Kidney (tissue), 14 donors: ENCODE results near the gene PRAC1. TPM values are rescaled to one million over a fixed set of nuclear protein-coding genes. Genes with fewer than 3 reads are reported as not detected.

Experiments
- DNase-seq, 5 donors: peaks; one replicate each; pipeline ENCODE4 v3.0.0-alpha.2; 2013 to 2020
- FAIRE-seq: peaks from 2 replicates; lab custom pipeline; 2012; peaks lifted over from hg19 to GRCh38; lab: Jason Lieb, UNC
- H3K27ac ChIP-seq, 2 donors: one replicate each; pipeline ENCODE4 v1.7.0; 2013; ENCODE audit warnings: low read depth in 2 of 2, low read length in 2 of 2, inconsistent platforms in 1 of 2
- H3K27me3 ChIP-seq: one replicate; pipeline ENCODE4 v1.7.1; 2013; ENCODE audit warnings: low read length, inconsistent platforms; ENCODE audit not compliant: control insufficient read depth, insufficient read depth
- H3K36me3 ChIP-seq, 3 donors: one replicate each; pipeline versions ENCODE4 v1.7.0 to v1.7.1; 2013; ENCODE audit warnings: low read length in 3 of 3, control low read depth in 1 of 3, inconsistent platforms in 1 of 3; ENCODE audit not compliant: insufficient read depth in 3 of 3, control insufficient read depth in 2 of 3
- H3K4me1 ChIP-seq, 3 donors: one replicate each; pipeline versions ENCODE4 v1.7.0 to v1.7.1; 2013; ENCODE audit warnings: low read length in 3 of 3, inconsistent platforms in 1 of 3, low read depth in 1 of 3; ENCODE audit not compliant: control insufficient read depth in 2 of 3, insufficient read depth in 2 of 3
- H3K4me3 ChIP-seq, 3 donors: one replicate each; pipeline versions ENCODE4 v1.7.0 to v1.8.1; 2013; ENCODE audit warnings: low read length in 3 of 3, control low read depth in 1 of 3, inconsistent platforms in 1 of 3
- H3K9ac ChIP-seq, 3 donors: one replicate each; pipeline versions ENCODE4 v1.7.0 to v1.7.1; 2013; ENCODE audit warnings: low read length in 3 of 3, control low read depth in 1 of 3, inconsistent platforms in 1 of 3
- H3K9me3 ChIP-seq, 3 donors: one replicate each; pipeline versions ENCODE4 v1.7.0 to v1.7.1; 2013; ENCODE audit warnings: low read length in 3 of 3, control low read depth in 1 of 3, inconsistent platforms in 1 of 3; ENCODE audit not compliant: control insufficient read depth in 2 of 3, insufficient read depth in 1 of 3
- CTCF ChIP-seq: IDR thresholded peaks from 3 replicates; pipeline ENCODE4 v1.5.1; 2012; ENCODE audit warnings: mild to moderate bottlenecking, moderate library complexity, borderline replicate concordance; ENCODE audit not compliant: insufficient read depth; ENCODE audit errors: extremely low read depth
- intact Hi-C: fragments of 100-400 bp; cut with DNase I; formaldehyde crosslinking; loops from one replicate; pipeline ENCODE4 v1.11.1; 2022
- polyA plus RNA-seq: library from polyadenylated mRNA; stranded (reverse); fragments of 350-450 nt; fragmentation: Illumina TruSeq; extraction: RNeasy Lipid Tissue Mini Kit (QIAGEN cat#74804); gene quantifications from one replicate; pipeline ENCODE4 v1.2.3, GENCODE V29; 2014; ENCODE audit warnings: low read depth, low replicate concordance; ENCODE audit not compliant: insufficient read depth
- total RNA-seq: library from RNA; stranded (reverse); fragmentation: NEBNext Ultra II Directional; extraction: Animal tissue kit (Norgen Biotek cat#: 25700); gene quantifications from one replicate; pipeline ENCODE4 v1.2.1, GENCODE V29; 2021
- donor health status: control.
- donor health status: control.
- donor health status: control.
- donor health status: control.
- donor health status: control.
- donor health status: DM: yes; HTN: yes; CAD: no.
- donor health status: Normal renal cell carcinoma (clear cell type).

Gene PRAC1
- total and polyA plus RNA-seq, 2 donors from 2014 or later = not detected

- Histone ChIP-seq H3K9me3 (no peaks in the 10 kb centered on the region), H3K4me3 (no peak overlapping the region), H3K27me3 (peaks cover 84% of the 10 kb centered on the region), H3K9ac (no peak overlapping the region), H3K36me3 (no peaks in the 10 kb centered on the region), H3K4me1 (no peaks in the 10 kb centered on the region), H3K27ac (no peak overlapping the region)
- intact Hi-C loops = no loop called here
- FAIRE-seq (no peak), DNase-seq (no peak)
- TF ChIP-seq CTCF = no peak
Observed at GRCh38 chr17:48738424-48738802, 16.1 kb upstream of the PRAC1 start.

DNA sequence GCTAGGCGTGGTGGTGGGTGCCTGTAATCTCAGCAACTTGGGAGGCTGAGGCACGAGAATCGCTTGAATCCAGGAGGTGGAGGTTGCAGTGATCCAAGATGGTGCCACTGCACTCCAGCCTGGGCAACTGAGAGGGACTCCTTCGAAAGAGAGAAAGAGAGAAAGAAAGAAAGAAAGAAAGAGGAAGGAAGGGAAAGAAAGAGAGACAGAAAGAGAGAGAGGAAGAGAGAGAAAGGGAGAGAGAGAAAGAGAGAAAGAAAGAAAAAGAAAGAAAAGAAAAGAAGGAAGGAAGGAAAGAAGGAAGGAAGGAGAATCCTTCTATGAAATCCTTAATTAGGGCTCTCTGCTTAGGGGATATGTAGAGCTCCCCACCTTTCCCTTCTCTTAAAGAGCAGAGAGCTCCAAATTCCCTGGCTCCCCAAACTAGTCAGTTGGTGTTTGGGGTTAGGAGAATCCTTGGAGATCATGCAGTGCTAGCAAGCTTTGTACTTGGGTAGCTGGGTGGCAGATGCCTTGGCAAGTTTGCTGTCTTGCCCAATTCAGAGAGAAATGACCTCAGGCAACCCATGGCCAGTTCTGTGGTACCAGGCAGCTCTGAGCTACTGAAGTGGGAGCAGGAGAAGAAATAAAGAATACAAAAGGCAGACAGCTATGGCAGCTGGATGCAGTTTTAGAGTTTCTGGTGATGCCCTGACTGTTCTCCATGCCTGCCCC is 15.2 kb upstream of the PRAC1 start:
- no peak overlapping the region for H3K27ac ChIP-seq
- FAIRE-seq (no peak), DNase-seq (no peak)
- intact Hi-C loops = no loop called here
- H3K36me3 ChIP-seq = no peaks in the 10 kb centered on the region
- no peak for TF ChIP-seq CTCF
- H3K4me3 ChIP-seq = no peak overlapping the region
- H3K9ac ChIP-seq = no peak overlapping the region
- no peaks in the 10 kb centered on the region for H3K9me3 ChIP-seq
- no peaks in the 10 kb centered on the region for H3K4me1 ChIP-seq
- peaks cover 82% of the 10 kb centered on the region for H3K27me3 ChIP-seq

- intact Hi-C loops = no loop called here
Observed at GRCh38 chr17:48735062-48735351, 12.7 kb upstream of the PRAC1 start.

More at GRCh38 chr17:48735062-48735351, 12.7 kb upstream of the PRAC1 start:
- H3K27me3 ChIP-seq = peaks cover 90% of the 10 kb centered on the region
- no peak overlapping the region for H3K27ac ChIP-seq
- FAIRE-seq = no peak
- no peak for DNase-seq
- no peak overlapping the region for H3K9ac ChIP-seq
- no peak overlapping the region for H3K4me3 ChIP-seq
- TF ChIP-seq CTCF = no peak
- no peaks in the 10 kb centered on the region for H3K9me3 ChIP-seq
- H3K4me1 ChIP-seq = no peaks in the 10 kb centered on the region
- no peaks in the 10 kb centered on the region for H3K36me3 ChIP-seq
